GM21526 (cell line): ENCODE measurements around the gene F7.
"Not testable (repeated sequence)": the region's sequence is repeated elsewhere in the genome, so short reads cannot be mapped to it uniquely, and the experiment has no call there.

Experiments
- ATAC-seq: cut with Tn5 transposase; IDR thresholded peaks from one replicate; pipeline ENCODE4 v1.9.1; 2021; ENCODE audit warnings: moderate library complexity; ENCODE audit not compliant: unreplicated experiment, low FRiP score

The F7 gene

DNA sequence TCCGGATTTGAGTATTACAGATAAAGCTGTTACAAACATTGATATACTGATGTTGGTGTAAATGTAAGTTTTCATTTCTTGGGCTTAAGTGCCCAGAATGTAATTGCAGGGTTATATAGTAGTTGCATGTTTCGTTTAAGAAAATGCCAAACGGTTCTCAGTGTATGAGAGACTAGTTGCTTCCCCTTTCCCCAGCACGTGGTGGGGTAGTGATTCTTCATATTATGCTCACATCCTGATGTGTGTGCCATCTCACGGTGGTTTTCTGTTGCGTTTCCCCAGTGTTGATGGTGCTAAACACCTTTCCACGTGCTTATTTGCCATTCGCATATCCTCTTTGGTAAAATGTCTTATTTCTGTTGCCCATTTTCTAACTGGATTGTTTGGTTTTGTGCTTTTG is 34.7 kb upstream of the F7 start:
- no peak for ATAC-seq

DNA sequence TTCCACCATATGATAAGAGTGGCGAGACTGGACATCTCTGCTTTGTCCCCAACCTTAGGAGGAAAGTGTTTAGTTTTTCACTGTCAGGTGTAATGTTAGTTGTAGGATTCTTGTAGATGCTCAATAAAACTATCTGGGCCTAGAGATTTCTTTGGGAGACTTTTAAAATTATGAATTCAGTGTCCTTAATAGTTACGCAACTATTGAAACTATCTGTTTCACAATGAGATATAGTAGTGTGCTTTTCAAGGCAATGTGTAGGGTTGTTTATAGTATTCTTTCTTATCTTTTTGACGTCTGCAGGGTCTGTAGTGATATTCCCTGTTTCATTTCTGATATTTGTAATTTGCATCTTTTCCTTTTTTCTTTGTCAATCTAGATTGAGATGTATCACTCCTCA is 33.2 kb upstream of the F7 start:
- no peak for ATAC-seq

GRCh38 chr13:113073942-113074341 is 31.6 kb upstream of the F7 start:
- ATAC-seq = no peak

- ATAC-seq = no peak
These were observed 31.2 kb upstream of the F7 start for GRCh38 chr13:113074401-113074800.

DNA sequence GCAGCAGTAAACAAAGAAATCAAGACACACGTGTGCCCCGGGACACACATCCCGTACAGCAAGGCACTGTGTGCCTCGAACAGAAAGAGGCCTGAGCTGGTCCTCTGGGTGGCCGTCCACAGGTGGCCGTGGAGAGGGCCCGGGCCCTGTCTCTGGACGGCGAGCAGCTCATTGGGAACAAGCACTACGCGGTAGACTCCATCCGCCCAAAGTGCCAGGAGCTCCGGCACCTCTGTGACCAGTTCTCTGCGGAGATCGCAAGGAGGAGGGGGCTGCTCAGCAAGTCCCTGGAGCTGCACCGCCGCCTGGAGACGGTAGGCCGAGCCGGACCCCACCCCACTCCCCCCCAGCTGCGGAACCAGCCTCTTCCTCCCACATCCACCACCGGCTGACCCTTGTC is 30.7 kb upstream of the F7 start:
- no peak for ATAC-seq

GRCh38 chr13:113075711-113076110 is 29.9 kb upstream of the F7 start:
- ATAC-seq = no peak

DNA sequence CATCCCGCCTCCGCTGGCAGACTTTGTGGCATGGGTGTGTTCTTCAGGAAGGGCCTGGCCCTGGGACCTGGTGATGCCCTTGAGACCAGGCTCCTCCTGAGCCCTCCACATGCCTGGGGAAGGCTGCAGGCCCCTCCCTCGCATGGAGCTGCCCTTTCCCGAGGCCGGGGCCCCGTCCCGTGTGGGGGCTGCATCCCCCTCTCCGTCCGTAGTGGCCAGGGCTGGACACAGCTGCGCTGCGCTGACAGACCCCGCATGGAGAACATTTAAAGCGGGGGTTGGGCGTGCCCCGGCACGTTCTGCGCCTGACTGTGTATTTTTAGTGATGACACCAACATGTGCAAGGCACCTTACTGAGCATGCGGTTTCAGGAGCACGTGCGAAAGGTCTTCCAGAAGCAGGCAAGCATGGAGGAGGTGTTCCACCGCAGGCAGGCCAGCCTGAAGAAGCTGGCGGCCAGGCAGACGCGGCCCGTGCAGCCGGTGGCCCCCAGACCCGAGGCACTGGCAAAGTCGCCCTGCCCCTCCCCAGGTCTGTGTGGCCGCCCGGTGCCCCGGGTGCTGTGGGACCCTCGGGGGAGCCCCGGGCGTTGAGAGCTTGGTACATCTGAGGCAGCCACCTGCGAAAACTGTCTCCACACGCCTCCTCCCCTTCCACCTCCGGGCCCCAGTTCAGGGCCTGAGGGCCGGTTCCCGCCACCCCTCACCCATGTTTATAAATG is 28.8 kb upstream of the F7 start:
- no peak for ATAC-seq

DNA sequence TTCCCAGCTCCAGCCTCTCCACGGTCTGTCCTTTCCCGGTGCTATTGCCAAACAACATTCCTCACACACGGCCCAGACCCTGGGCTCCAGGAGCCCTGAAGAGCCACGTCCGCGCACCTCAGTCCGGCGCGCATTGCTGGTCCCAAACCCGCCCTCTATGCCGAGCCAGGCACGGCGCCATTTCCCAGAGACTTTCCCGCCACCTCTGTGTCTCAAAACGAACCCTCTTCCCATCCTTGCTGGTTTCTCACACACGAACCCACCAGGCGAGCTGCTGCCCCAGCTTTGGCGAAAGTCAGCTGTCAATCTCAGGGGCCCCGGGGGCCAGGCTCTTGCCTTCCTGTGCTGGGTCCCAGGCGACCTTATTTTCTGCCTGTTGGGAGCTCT is 28.0 kb upstream of the F7 start:
- ATAC-seq = no peak

GRCh38 chr13:113077953-113078901 is 27.4 kb upstream of the F7 start:
- ATAC-seq = no peak

GRCh38 chr13:113078902-113079780 is 26.4 kb upstream of the F7 start:
- ATAC-seq = no peak

DNA sequence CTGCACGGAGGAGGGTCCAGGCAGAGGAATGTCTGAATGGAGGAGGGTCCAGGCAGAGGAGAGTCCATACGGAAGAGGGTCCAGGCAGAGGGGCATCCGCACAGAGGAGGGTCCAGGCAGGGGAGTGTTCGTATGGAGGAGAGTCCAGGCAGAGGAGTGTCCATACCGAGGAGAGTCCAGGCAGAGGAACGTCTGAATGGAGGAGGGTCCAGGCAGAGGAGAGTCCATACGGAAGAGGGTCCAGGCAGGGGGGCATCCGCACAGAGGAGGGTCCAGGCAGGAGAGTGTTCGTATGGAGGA is 25.9 kb upstream of the F7 start:
- not testable (repeated sequence) for ATAC-seq

GRCh38 chr13:113080361-113080831 is 25.2 kb upstream of the F7 start:
- ATAC-seq = no peak

GRCh38 chr13:113080901-113081521 is 24.6 kb upstream of the F7 start:
- ATAC-seq = no peak

DNA sequence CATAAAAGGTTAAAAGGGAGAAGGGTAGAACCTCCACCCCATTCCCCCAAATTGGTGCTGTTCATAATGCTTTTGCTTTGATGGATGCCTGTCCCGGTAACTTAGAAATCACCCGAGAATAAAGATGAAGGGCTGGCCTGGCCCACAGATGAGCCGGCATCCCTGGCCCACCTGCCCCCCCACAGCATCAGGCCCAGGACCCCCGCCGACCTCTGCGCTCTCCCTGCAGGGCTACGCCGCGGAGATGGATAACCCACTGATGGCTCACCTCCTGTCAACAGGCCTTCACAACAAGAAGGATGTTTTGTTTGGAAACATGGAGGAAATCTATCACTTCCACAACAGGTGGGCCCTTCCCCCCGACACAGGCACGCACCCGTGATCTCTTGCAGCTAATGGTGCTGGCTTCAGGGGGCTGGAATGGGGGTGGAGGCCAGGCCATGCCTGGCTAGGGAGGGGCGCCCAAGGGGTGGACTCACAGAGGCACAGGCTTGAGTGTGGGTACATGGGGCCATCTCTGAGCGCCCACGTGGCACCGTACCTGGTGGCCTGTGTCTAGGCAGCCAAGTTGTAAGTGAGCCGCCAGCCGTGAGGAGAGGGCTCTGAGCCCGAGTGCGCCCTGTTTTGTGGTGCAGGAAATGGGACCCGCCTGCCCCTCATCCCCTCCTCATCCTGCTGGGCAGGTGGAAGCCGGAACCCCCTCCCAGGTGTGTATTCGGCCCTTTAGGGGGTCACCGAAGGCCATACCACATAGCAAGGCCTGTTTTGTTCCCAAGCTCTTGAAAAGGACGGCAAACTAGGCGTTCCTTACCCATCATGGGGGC is 23.2 kb upstream of the F7 start:
- ATAC-seq = no peak

- no peak for ATAC-seq
These were observed 22.6 kb upstream of the F7 start for GRCh38 chr13:113083022-113083373.

DNA sequence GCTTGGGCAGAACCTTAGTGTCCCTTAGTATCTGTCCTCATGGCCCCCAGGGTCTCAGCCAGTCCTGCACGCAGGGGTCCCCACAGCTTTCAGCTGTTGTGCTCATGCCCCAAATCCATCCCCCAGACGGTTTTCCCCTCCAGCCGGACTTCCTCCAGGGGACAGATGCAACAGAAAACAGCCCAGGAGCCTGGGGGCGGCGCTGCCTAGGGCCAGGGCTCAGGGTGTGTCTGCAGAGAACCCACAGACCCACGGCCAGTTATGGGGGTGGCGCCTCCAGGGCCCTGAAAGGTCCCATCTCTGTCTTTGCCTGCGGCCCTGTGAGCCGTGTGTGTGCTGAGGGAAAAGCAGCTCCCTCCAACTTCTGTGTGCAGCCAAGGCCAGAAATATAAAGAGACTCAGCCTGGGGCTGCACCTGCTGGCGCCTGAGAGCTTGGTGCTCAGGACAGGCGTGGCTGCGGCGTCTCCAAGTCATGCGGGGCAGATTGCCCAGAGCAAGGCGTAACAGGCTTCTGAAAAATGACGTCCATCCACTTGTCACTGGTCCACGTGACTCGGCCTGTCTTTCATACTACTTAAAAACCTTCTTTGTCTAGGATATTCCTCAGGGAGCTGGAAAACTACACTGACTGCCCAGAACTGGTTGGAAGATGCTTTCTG is 22.1 kb upstream of the F7 start:
- ATAC-seq = no peak

- no peak for ATAC-seq
These were observed 21.3 kb upstream of the F7 start for GRCh38 chr13:113084094-113084942.

DNA sequence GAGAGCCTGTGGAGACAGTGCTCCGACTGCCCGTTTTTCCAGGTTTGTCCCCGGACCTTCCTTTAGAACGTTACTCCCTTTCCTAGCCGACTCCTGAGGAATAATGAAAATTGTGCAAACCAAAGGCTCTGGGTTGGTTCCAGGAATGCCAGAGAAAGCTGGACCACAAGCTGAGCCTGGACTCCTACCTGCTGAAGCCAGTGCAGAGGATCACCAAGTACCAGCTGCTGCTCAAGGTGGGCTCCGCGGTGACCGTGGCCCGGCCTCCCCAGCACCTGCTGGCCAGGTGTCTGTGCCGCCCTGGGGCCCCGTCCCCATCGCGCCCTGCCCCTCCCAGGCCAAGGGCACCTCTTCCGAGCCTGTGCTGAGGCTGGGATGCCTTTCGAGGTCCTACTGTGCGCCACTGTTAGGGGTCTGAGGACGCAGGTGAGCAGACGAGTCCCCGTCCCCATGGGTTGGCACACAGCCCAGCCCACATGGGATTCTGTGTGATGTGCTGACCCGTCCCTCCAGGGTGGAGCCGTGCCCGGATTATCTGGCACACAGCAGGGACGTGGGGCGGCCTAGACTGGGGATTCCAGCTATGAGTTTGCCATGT is 20.5 kb upstream of the F7 start:
- ATAC-seq = no peak
